DMS53 treated with DMSO at 0.1 percent for 48 hours (cell line): ENCODE results near the gene ESRRB.

ENCODE experiments used
- DNase-seq: peaks from one replicate; lab custom pipeline; 2025; ENCODE audit not compliant: unreplicated experiment; lab: John Stamatoyannopoulos, UW

The ESRRB gene

DNA sequence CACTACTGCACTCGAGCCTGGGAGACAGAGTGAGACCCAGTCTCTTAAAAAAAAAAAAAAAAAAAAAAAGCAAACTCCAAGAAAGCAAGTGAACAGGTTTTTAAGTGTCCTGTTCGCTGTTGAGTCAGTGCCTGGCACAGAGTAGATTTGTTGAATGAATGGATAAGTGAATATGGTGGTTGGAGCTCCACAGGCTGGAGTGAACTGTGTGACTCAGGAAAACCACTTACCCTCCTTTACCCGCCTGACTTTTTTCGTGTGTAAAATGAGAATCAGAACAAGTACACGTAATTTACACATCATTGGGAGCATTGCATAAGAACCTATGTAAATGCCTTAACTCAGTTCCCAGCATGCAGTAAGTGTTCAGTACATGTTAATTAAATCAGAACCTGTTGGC lies 24.0 kb upstream of the ESRRB start:
- DNase-seq = no peak

- DNase-seq = no peak
These were observed 23.2 kb upstream of the ESRRB start for GRCh38 chr14:76352639-76353281.

GRCh38 chr14:76354310-76354709 lies 21.6 kb upstream of the ESRRB start:
- DNase-seq = no peak

DNA sequence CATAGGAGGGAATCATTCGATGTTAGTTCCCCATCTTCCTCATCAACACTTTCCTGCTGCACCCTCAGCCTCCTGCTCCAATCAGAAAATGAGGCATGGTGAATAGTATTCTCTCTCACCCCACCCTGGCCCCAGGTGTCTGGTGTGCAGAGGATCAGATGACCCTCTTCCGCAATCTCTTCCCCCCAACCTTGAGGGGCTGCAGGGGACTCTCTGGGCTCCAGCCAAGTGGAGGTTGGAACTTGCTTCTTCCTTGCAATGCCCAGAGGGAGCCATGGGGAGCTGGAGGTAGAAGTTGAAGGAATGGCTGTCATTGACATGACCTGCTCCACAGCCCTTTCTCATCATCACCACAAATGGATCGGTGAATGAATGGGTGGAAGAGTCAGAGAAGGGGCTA lies 20.2 kb upstream of the ESRRB start:
- no peak for DNase-seq

DNA sequence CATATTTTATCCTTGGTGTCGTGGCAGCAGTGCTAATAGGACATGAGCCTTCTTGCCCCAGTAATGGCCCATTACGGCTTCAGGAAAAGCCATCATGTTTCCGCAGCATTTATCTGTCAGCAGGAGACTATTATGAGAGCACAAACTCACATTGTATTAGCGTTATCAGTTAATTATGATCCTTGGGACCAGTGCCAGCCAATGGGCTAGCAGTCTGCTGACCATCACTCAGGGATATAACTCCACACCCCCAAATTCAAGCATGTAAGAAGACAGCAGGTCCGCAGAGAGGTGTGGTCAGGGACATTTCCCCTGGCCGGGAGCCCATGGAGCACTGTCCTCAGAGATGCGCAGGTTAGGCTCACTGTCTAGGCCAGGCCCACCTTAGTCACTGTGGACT lies 4.9 kb upstream of the ESRRB start:
- DNase-seq = no peak

DNA sequence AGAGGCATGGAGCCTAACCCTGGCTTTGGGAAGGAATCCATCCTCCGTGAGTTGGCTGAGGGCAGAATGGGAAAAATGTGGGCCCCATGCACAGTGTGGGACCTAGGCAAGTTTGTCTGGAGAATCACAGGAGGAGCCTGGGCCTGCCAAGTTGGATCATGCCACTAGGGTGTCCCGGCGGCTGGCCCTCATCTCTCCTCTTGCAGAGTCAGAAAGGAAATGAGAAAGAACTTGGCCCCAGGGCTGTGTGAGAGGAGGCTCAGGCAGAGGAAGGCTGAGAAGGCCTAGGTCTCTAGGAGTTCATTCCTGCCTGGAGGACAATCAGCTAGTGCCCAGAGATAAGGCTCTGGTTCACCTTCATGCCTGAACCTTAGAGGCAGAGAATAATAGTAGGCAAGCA lies 2.5 kb upstream of the ESRRB start:
- no peak for DNase-seq

- no peak for DNase-seq
These were observed 453 bp upstream of the ESRRB start for GRCh38 chr14:76375484-76375883.

GRCh38 chr14:76376409-76376877 lies 506 bp downstream of the ESRRB start:
- DNase-seq = no peak

GRCh38 chr14:76376878-76377734 lies 1.2 kb downstream of the ESRRB start:
- no peak for DNase-seq

- no peak for DNase-seq
These were observed 1.8 kb downstream of the ESRRB start for GRCh38 chr14:76377735-76378074.

DNA sequence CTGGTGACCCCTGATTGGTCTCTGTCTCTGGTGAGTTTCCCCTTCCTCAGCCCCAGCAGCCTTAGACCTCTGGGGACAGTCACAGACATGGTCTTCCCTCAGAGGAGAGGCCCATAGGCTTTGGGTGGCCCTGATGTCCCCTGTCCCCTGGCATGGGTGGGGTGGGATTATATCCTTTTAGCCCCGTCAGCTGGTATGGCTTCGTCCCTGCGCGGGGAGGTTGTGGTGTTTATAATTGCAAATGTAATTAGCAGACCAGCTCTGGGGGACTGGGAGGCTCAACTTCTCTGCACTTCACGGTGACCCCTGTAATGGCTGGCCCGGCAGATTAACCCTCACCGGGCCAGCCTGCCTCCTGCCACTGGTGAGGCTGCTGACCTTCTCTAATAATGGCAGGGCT lies 5.1 kb downstream of the ESRRB start:
- no peak for DNase-seq

- DNase-seq = no peak
These were observed 6.0 kb downstream of the ESRRB start for GRCh38 chr14:76381817-76382494.

GRCh38 chr14:76382495-76382832 lies 6.5 kb downstream of the ESRRB start:
- no peak for DNase-seq

DNA sequence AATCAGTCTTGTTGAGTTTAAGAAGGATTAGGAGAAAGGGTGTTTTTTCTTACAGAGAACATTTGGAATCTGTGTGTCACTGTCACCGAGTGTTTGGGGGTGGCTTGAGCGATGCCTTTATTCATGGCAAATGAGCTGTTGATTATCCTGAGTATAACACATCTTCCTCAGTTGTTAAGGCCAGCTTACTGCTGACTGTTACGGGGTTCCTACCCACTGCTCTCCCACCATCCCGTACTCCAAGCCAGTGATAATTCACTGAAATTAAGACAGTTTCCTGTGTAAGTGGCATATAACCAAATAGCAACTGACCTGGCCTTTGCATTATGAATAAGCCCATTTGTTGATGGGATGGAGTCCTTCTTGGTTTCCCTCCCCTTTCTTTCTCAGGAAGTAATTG lies 9.5 kb downstream of the ESRRB start:
- DNase-seq = no peak

DNA sequence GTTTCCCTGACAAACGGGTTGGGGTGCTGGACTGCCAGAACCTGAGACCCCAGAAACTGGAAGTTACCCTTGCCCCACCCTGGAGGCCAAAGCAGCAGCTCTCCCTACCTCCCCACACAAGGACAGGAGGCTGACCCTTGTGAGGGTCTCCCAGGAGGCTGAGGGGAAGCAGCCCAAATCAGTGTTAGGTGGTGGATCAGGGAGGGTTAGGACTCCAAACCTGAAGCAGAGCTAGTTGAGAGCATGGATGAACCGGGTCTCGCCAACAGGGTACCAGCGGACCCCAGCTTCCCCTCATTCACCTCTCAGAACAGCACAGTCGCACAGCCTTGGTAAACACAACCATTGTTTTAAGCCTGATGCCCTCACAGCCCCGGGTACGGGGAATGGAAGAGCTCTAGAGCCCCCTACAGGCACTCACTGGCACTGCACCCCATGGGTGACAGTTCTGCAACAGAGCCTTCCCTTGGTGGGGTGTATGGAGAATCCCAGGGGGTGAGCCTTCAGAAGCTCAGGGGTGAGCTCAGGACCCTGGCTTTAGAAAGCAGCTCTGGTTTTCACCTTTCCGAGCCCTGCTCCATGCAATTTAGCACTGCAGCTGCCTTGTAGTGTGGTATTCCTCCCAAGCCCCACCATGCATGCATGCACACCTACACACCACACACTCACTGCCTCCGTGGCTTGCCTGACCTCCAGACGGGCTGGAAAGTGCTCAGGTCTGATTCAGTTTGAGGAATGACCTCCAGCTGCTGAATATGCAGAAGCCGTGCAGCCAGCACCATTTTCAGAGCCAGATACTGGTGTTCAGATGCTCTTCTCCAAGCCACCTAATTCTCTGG lies 11.2 kb downstream of the ESRRB start:
- DNase-seq = peak; percentile 30

DNA sequence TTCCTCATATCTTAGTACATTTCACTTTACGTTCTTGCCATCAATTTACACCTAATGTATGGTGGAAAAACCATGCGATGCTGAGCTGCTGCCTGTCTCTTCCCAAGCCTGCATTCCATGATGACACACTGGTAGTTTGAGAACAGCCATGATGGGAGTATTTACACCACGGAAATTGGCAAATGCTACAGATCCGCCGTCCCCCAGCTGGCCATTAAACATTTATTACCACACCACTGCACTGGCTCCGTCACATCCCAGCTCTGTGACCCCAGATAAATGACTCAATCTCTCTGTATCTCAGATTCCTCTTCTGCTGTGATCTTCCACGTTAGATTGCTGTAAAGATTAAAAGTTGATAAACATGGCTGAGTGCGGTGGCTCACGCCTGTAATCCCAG lies 13.9 kb downstream of the ESRRB start:
- no peak for DNase-seq

DNA sequence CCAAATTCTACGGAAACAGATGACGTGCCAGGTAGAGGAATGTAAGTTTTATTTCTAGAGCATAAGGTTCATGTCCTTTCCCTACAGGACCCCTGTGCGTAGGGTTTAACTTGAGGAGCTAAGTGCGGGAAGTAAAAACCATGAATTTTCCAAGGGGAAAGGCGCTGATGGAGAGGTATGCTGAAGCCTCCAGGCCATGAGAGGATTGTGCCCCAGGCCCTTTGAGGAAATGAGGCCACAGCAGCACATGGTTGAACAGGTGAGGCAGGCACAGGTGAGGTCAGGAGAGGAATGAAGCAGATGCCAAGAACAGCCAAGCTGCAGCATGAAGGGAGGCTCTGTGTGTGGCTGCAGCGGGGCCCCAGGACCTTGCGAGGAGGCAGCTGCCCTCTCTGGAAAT lies 14.7 kb downstream of the ESRRB start:
- DNase-seq = no peak

GRCh38 chr14:76391981-76392690 lies 16.2 kb downstream of the ESRRB start:
- no peak for DNase-seq

DNA sequence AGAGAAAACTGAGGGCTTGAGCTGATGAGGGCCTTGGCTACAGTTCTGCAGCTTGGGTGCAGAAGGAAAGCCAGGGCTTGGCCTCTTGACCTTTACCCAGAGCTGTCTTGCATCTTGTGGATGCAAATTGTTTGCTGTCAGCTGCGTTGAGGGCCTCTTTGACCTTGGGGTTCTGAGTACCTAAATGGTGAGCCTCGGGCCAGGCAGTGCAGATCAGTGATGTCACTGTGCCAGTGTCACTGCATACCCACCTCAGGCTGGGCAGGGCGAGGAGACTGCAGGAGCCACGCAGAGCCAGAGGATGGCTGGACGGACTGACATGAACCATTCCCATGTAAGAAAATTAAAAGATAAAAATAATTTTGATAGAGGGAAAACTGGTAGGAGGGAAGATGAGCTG lies 18.6 kb downstream of the ESRRB start:
- DNase-seq = no peak

- DNase-seq = no peak
These were observed 19.2 kb downstream of the ESRRB start for GRCh38 chr14:76395161-76395560.

- DNase-seq = no peak
These were observed 20.8 kb downstream of the ESRRB start for GRCh38 chr14:76396714-76397187.
